ENCODE measurements around the gene TMEM217.

TMEM217 gene

DNA sequence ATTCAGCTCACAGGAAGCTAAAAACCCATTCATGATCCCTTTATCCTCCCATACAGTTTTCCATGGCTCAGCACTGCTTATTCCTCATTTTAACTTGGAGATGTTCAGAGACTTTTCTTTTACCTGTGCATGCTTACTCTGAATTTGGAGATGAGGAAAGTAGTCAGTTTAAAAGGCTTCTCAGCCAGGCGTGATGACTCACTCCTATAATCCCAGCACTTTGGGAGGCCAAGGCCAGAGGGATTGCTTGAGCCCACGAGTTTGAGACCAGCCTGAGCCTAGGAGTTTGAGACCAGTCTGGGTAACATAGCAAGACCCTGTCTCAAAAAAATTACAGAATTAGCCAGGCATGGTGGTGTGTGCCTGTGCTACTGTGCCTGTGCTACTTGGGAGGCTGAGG, 30.3 kb upstream of the TMEM217 start:
- Histone ChIP-seq H3K9me3 (ENCODE audit: insufficient read depth, low read length) (no peaks in the 10 kb centered on the region), H3K27ac (ENCODE audit: low read depth, low read length) (no peak overlapping the region), H3K36me3 (ENCODE audit: low read length) (no peaks in the 10 kb centered on the region; the same call in 1 of the 2 replicates)

DNA sequence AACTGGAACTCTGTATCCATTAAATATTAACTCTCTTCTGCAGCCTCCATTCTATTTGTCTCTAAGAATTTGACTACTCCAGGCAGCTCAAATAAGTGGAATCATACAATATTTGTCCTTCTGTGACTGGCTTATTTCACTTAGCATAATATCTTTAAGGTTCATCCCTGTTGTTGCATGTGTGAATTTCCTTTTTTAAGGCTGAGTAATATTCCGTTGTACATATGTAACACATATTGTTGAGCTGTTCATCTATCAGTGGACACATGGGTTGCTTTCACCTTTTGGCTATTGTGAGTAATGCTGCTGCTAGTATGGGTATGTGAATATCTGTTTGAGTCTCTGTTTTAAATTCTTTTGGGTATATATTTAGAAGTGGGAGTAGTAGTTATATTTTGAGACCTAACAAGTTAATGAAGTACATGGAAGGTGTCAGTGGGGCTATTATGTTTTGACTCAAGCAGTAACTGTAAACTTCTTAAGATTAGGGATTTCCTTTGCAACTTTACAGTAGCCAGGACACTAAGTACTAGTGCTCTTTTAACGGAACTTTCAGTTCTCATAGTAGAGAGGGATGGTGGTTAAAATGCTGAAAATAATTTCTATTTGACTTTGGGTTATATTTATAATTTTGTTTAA, 29.7 kb upstream of the TMEM217 start:
- H3K4me3 ChIP-seq (ENCODE audit: insufficient read depth, low read length, poor library complexity, severe bottlenecking), result no peak overlapping the region
- TF ChIP-seq, protein P1, sequence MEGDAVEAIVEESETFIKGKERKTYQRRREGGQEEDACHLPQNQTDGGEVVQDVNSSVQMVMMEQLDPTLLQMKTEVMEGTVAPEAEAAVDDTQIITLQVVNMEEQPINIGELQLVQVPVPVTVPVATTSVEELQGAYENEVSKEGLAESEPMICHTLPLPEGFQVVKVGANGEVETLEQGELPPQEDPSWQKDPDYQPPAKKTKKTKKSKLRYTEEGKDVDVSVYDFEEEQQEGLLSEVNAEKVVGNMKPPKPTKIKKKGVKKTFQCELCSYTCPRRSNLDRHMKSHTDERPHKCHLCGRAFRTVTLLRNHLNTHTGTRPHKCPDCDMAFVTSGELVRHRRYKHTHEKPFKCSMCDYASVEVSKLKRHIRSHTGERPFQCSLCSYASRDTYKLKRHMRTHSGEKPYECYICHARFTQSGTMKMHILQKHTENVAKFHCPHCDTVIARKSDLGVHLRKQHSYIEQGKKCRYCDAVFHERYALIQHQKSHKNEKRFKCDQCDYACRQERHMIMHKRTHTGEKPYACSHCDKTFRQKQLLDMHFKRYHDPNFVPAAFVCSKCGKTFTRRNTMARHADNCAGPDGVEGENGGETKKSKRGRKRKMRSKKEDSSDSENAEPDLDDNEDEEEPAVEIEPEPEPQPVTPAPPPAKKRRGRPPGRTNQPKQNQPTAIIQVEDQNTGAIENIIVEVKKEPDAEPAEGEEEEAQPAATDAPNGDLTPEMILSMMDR (IDR thresholded peaks at IDR 0.05; ENCODE audit: insufficient read depth, low read length, poor library complexity, severe bottlenecking), result no peak
- TF ChIP-seq EZH2phosphoT487 (conservative IDR thresholded peaks at IDR 0.05; ENCODE audit: low read length), result no peak
- H3K36me3 ChIP-seq (ENCODE audit: low read length), result no peaks in the 10 kb centered on the region; the same call in 1 of the 2 replicates

More for the DNA sequence above, 30.3 kb upstream of the TMEM217 start:
- Histone ChIP-seq H3K9ac (ENCODE audit: low read length) (no peak overlapping the region), H4K20me1 (ENCODE audit: low read depth, low read length) (no peaks in the 10 kb centered on the region), H3K4me2 (ENCODE audit: low read depth, low read length, poor library complexity, severe bottlenecking) (no peak overlapping the region), H3K9me2 (replicated peaks; ENCODE audit: insufficient read depth, low read length) (no peaks in the 10 kb centered on the region), H3K4me3 (ENCODE audit: insufficient read depth, low read length, poor library complexity, severe bottlenecking) (no peak overlapping the region), H3K79me2 (ENCODE audit: insufficient read depth, low read length) (no peaks in the 10 kb centered on the region), H3F3A (ENCODE audit: insufficient read depth) (no peaks in the 10 kb centered on the region), H2AFZ (ENCODE audit: low read depth, low read length, severe bottlenecking) (no peak overlapping the region), H3K27me3 (ENCODE audit: low read length) (no peaks in the 10 kb centered on the region)
- no peak for TF ChIP-seq EZH2phosphoT487 (conservative IDR thresholded peaks at IDR 0.05; ENCODE audit: low read length)
- TF ChIP-seq, protein P1 (IDR thresholded peaks at IDR 0.05; ENCODE audit: insufficient read depth, low read length, poor library complexity, severe bottlenecking), result no peak

DNA sequence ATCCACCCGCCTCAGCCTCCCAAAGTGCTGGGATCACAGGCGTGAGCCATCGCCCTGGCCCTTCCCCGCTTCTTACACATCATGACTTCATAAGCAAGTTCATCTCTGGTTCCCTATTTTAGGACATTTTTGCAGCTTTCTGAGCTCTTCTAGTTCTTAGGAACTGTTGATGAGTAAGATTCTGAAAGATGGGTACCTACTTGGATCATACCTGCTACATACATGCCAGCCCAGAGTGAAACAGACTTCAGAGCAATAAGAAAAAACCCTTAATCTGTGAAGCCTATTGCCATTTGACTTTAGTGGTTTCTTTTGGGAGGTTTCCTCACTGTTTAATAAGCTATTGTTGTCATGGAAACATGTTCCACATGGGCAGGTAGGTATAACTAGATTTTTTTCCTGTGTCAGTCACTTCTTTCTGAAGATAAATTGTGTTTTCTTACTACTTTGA, 27.9 kb upstream of the TMEM217 start:
- H3K9me2 ChIP-seq (replicated peaks; ENCODE audit: insufficient read depth, low read length), result no peaks in the 10 kb centered on the region
- no peak overlapping the region for H3K9ac ChIP-seq (ENCODE audit: low read length)
- H4K20me1 ChIP-seq (ENCODE audit: low read depth, low read length), result no peaks in the 10 kb centered on the region
- H3K4me2 ChIP-seq (ENCODE audit: low read depth, low read length, poor library complexity, severe bottlenecking), result no peak overlapping the region
- no peaks in the 10 kb centered on the region for H3K27me3 ChIP-seq (ENCODE audit: low read length)
- no peak for TF ChIP-seq EZH2phosphoT487 (conservative IDR thresholded peaks at IDR 0.05; ENCODE audit: low read length)
- TF ChIP-seq, protein P1 (IDR thresholded peaks at IDR 0.05; ENCODE audit: insufficient read depth, low read length, poor library complexity, severe bottlenecking), result no peak
- H3F3A ChIP-seq (ENCODE audit: insufficient read depth), result no peaks in the 10 kb centered on the region
- no peak overlapping the region for H3K27ac ChIP-seq (ENCODE audit: low read depth, low read length)
- H3K4me3 ChIP-seq (ENCODE audit: insufficient read depth, low read length, poor library complexity, severe bottlenecking), result no peak overlapping the region
- no peaks in the 10 kb centered on the region for H3K9me3 ChIP-seq (ENCODE audit: insufficient read depth, low read length)
- no peak overlapping the region for H2AFZ ChIP-seq (ENCODE audit: low read depth, low read length, severe bottlenecking)
- no peaks in the 10 kb centered on the region for H3K79me2 ChIP-seq (ENCODE audit: insufficient read depth, low read length)
- no peaks in the 10 kb centered on the region for H3K36me3 ChIP-seq (ENCODE audit: low read length)

More for the DNA sequence above, 29.7 kb upstream of the TMEM217 start:
- Histone ChIP-seq H3K9me2 (replicated peaks; ENCODE audit: insufficient read depth, low read length) (no peaks in the 10 kb centered on the region), H3K27me3 (ENCODE audit: low read length) (no peaks in the 10 kb centered on the region), H3K27ac (ENCODE audit: low read depth, low read length) (no peak overlapping the region), H3K79me2 (ENCODE audit: insufficient read depth, low read length) (no peaks in the 10 kb centered on the region), H2AFZ (ENCODE audit: low read depth, low read length, severe bottlenecking) (no peak overlapping the region), H4K20me1 (ENCODE audit: low read depth, low read length) (no peaks in the 10 kb centered on the region), H3K9ac (ENCODE audit: low read length) (no peak overlapping the region), H3K4me2 (ENCODE audit: low read depth, low read length, poor library complexity, severe bottlenecking) (no peak overlapping the region), H3K9me3 (ENCODE audit: insufficient read depth, low read length) (no peaks in the 10 kb centered on the region), H3F3A (ENCODE audit: insufficient read depth) (no peaks in the 10 kb centered on the region)

All from SU-DHL-6 (cell line).